HCT116 (cell line): ENCODE results near the gene ACSL6.

ENCODE experiments used
- ATF3 ChIP-seq: IDR thresholded peaks from 2 replicates; pipeline ENCODE4 v1.6.1; 2012
- CTCF ChIP-seq, 3 experiments: fragments of 200-600 bp in 1 of 3; sonication (generic) in 1 of 3; IDR thresholded peaks in 2 of 3; conservative IDR thresholded peaks in 1 of 3; 2 replicates each; pipeline ENCODE4 v1.5.1; 2012 to 2017; ENCODE audit warnings: low read depth in 2 of 3, low read length in 2 of 3, antibody characterized with exemption in 1 of 3, borderline replicate concordance in 1 of 3, control low read depth in 1 of 3, mild to moderate bottlenecking in 1 of 3, mixed read lengths in 1 of 3, mixed run types in 1 of 3, moderate library complexity in 1 of 3; ENCODE audit not compliant: insufficient read depth in 1 of 3
- EGR1 ChIP-seq: IDR thresholded peaks from 2 replicates; pipeline ENCODE4 v1.6.1; 2012; ENCODE audit warnings: low read depth
- RAD21 ChIP-seq: IDR thresholded peaks from 2 replicates; pipeline ENCODE4 v1.6.1; 2012; ENCODE audit warnings: low read depth, mild to moderate bottlenecking
- SP1 ChIP-seq: IDR thresholded peaks from 2 replicates; pipeline ENCODE4 v1.6.1; 2012; ENCODE audit warnings: low read depth
- YY1 ChIP-seq: IDR thresholded peaks from 2 replicates; pipeline ENCODE4 v1.6.1; 2011; ENCODE audit warnings: low read length, low read depth, moderate library complexity, mild to moderate bottlenecking; ENCODE audit not compliant: insufficient replicate concordance; ENCODE audit errors: extremely low read depth
- ZFX ChIP-seq: fragments of 450-650 bp; IDR thresholded peaks from 2 replicates; pipeline ENCODE4 v1.6.1; 2017
- ZNF274 ChIP-seq: fragments of 200-500 bp; sonication (Bioruptor generic); IDR thresholded peaks from 2 replicates; pipeline ENCODE4 v1.6.1; 2014; ENCODE audit warnings: mild to moderate bottlenecking, low read depth, low read length, inconsistent platforms

- TF ChIP-seq RAD21 (no peak), CTCF (IDR thresholded peaks at IDR 0.05 in 2 of 3, conservative IDR thresholded peaks at IDR 0.05 in 1 of 3; ENCODE audit: borderline replicate concordance in 1 of 3, insufficient read depth in 1 of 3, low read depth in 2 of 3, low read length in 2 of 3) (no peak), YY1 (no peak), ATF3 (no peak), ZFX (no peak), EGR1 (no peak), ZNF274 (no peak), SP1 (no peak)
These were observed 14.3 kb downstream of the ACSL6 start for GRCh38 chr5:131997026-131997726.
